ENCODE measurements around the gene RHBDD1.

RHBDD1 gene

DNA sequence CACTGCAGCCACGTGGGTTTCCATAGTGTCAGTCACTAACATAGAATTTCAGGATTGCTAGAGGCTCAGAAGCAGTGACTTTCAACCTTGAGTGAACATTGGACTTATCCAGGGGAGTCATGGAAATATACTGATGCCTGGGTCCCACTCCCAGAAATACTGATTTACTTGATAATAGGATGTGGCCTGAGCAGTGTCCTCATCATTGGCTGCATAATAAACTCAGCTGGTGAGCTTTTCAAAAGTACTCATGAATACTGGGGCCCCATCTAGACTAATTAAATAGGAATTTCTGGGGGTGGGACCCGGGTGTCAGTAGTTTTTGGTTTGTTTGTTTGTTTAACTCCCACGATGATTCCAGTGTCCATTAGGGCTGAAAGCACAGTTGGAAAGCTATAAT, 186.8 kb downstream of the RHBDD1 start:
- TF ChIP-seq, protein P1, sequence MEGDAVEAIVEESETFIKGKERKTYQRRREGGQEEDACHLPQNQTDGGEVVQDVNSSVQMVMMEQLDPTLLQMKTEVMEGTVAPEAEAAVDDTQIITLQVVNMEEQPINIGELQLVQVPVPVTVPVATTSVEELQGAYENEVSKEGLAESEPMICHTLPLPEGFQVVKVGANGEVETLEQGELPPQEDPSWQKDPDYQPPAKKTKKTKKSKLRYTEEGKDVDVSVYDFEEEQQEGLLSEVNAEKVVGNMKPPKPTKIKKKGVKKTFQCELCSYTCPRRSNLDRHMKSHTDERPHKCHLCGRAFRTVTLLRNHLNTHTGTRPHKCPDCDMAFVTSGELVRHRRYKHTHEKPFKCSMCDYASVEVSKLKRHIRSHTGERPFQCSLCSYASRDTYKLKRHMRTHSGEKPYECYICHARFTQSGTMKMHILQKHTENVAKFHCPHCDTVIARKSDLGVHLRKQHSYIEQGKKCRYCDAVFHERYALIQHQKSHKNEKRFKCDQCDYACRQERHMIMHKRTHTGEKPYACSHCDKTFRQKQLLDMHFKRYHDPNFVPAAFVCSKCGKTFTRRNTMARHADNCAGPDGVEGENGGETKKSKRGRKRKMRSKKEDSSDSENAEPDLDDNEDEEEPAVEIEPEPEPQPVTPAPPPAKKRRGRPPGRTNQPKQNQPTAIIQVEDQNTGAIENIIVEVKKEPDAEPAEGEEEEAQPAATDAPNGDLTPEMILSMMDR (IDR thresholded peaks at IDR 0.05; ENCODE audit: low read depth, low read length, poor library complexity, severe bottlenecking) = no peak
- no peak for TF ChIP-seq EZH2phosphoT487 (IDR thresholded peaks at IDR 0.05; ENCODE audit: borderline replicate concordance, low read length)
- no peaks in the 10 kb centered on the region for H3K9me3 ChIP-seq (ENCODE audit: control insufficient read depth, insufficient read depth, low read length)
- no peaks in the 10 kb centered on the region for H3K4me1 ChIP-seq (ENCODE audit: control insufficient read depth, low read length)
- H3K27me3 ChIP-seq (ENCODE audit: control insufficient read depth, low read length) = no peaks in the 10 kb centered on the region
- no peaks in the 10 kb centered on the region for H3F3A ChIP-seq (ENCODE audit: control insufficient read depth, insufficient read depth)
- no peaks in the 10 kb centered on the region for H4K20me1 ChIP-seq (ENCODE audit: control insufficient read depth, insufficient read depth, low read depth, low read length)
- H3K79me2 ChIP-seq (ENCODE audit: control insufficient read depth, low read length) = no peaks in the 10 kb centered on the region
- H3K36me3 ChIP-seq (ENCODE audit: control insufficient read depth, low read length) = no peaks in the 10 kb centered on the region
- no peaks in the 10 kb centered on the region for H3K9me2 ChIP-seq (replicated peaks; ENCODE audit: control insufficient read depth, low read length)
- H3K4me2 ChIP-seq (ENCODE audit: low read length) = no peak overlapping the region
- H3K4me3 ChIP-seq (ENCODE audit: low read length) = no peak overlapping the region
- no peak overlapping the region for H3K27ac ChIP-seq (ENCODE audit: low read depth, low read length)

DNA sequence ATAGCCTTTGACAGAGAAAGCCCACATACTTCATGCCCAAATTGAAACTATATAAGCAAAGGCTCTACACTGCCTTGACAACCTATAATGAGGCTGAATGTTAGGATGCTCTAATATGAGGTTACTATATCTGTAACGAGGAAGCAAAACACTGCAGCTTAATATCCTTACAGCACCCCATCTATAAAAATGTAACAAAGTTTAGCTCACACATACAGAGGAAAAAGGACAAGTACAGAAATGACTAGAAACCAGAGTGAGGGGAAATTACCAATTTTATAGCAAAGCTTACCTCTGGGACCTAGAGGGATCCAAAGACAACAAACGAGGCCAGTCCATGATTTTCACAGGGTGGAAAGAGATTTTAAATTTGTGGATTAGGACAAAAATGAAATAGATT, 189.7 kb downstream of the RHBDD1 start:
- Histone ChIP-seq H4K20me1 (ENCODE audit: control insufficient read depth, insufficient read depth, low read depth, low read length) (no peaks in the 10 kb centered on the region), H3K9me2 (replicated peaks; ENCODE audit: control insufficient read depth, low read length) (no peaks in the 10 kb centered on the region), H3K4me3 (ENCODE audit: low read length) (no peak overlapping the region), H3K4me1 (ENCODE audit: control insufficient read depth, low read length) (peaks cover 5% of the 10 kb centered on the region), H3K27me3 (ENCODE audit: control insufficient read depth, low read length) (no peaks in the 10 kb centered on the region), H3K27ac (ENCODE audit: low read depth, low read length) (no peak overlapping the region), H3K4me2 (ENCODE audit: low read length) (no peak overlapping the region), H3K9me3 (ENCODE audit: control insufficient read depth, insufficient read depth, low read length) (no peaks in the 10 kb centered on the region), H3K36me3 (ENCODE audit: control insufficient read depth, low read length) (no peaks in the 10 kb centered on the region), H3K79me2 (ENCODE audit: control insufficient read depth, low read length) (no peaks in the 10 kb centered on the region), H3F3A (ENCODE audit: control insufficient read depth, insufficient read depth) (no peaks in the 10 kb centered on the region)
- TF ChIP-seq, protein P1 (IDR thresholded peaks at IDR 0.05; ENCODE audit: low read depth, low read length, poor library complexity, severe bottlenecking) = no peak
- TF ChIP-seq EZH2phosphoT487 (IDR thresholded peaks at IDR 0.05; ENCODE audit: borderline replicate concordance, low read length) = no peak

DNA sequence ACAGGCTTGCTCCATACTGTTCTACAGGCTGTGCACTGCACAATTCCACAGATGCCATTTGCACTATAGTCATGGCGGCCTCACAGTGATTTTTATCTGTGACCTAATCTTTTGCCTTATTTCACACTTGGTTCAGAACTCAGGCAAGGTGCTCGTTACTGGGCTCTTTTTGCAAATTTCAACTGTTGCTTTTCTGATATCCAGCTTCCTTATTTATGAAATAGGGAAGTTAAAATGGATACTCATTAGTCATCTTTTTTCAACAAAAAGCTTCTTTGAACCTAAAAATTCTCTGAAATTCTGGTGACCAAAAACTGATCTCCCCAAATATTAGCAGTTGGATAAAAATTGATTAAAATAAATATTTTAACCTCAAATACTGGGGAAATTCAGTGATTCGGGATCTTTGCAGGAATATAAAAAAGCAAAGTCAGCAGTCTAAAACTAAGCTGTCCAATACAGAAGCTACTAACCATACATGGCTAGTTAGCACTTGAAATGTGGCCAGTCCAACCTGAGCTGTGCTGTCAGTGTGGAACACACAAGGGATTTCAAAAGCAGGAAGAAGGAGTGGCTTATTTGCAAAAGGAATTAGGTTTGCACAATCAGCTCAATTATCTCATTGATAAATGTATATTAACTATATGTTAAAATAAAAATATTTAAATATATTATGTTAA, 193.7 kb downstream of the RHBDD1 start:
- Histone ChIP-seq H3F3A (ENCODE audit: control insufficient read depth, insufficient read depth) (no peaks in the 10 kb centered on the region), H3K4me1 (ENCODE audit: control insufficient read depth, low read length) (peaks cover 5% of the 10 kb centered on the region), H3K79me2 (ENCODE audit: control insufficient read depth, low read length) (no peaks in the 10 kb centered on the region), H3K4me3 (ENCODE audit: low read length) (no peak overlapping the region), H3K9me3 (ENCODE audit: control insufficient read depth, insufficient read depth, low read length) (no peaks in the 10 kb centered on the region), H3K36me3 (ENCODE audit: control insufficient read depth, low read length) (no peaks in the 10 kb centered on the region), H4K20me1 (ENCODE audit: control insufficient read depth, insufficient read depth, low read depth, low read length) (no peaks in the 10 kb centered on the region), H3K27ac (ENCODE audit: low read depth, low read length) (no peak overlapping the region), H3K4me2 (ENCODE audit: low read length) (no peak overlapping the region), H3K9me2 (replicated peaks; ENCODE audit: control insufficient read depth, low read length) (no peaks in the 10 kb centered on the region), H3K27me3 (ENCODE audit: control insufficient read depth, low read length) (no peaks in the 10 kb centered on the region)
- TF ChIP-seq, protein P1 (IDR thresholded peaks at IDR 0.05; ENCODE audit: low read depth, low read length, poor library complexity, severe bottlenecking) = no peak
- no peak for TF ChIP-seq EZH2phosphoT487 (IDR thresholded peaks at IDR 0.05; ENCODE audit: borderline replicate concordance, low read length)
